ENCODE measurements around the gene TUBB2B. TPM values are rescaled to one million over a fixed set of nuclear protein-coding genes. Genes with fewer than 3 reads are reported as not detected.

Gene TUBB2B
- total and polyA plus RNA-seq, 10 donors = 0.39 to 2.2 (median 1.0) TPM; not detected in 1

- no peak overlapping the region for H3K27ac ChIP-seq
- no peak for DNase-seq
- intact Hi-C loops (cut with DNase I; ENCODE audit: low total_unique reads) = no loop called here
- peaks cover 20 to 87% (median 81%) of the 10 kb centered on the region in 7 donors for H3K27me3 ChIP-seq (replicated peaks in 1 of 7)
- TF ChIP-seq POLR2A (IDR thresholded peaks at IDR 0.05) (no peak), POLR2AphosphoS5 (IDR thresholded peaks at IDR 0.05) (no peak)
- TF ChIP-seq, protein P1, sequence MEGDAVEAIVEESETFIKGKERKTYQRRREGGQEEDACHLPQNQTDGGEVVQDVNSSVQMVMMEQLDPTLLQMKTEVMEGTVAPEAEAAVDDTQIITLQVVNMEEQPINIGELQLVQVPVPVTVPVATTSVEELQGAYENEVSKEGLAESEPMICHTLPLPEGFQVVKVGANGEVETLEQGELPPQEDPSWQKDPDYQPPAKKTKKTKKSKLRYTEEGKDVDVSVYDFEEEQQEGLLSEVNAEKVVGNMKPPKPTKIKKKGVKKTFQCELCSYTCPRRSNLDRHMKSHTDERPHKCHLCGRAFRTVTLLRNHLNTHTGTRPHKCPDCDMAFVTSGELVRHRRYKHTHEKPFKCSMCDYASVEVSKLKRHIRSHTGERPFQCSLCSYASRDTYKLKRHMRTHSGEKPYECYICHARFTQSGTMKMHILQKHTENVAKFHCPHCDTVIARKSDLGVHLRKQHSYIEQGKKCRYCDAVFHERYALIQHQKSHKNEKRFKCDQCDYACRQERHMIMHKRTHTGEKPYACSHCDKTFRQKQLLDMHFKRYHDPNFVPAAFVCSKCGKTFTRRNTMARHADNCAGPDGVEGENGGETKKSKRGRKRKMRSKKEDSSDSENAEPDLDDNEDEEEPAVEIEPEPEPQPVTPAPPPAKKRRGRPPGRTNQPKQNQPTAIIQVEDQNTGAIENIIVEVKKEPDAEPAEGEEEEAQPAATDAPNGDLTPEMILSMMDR (IDR thresholded peaks at IDR 0.05 in 8 of 11, conservative IDR thresholded peaks at IDR 0.05 in 3 of 11) = no peak
- no peaks in the 10 kb centered on the region for H3K36me3 ChIP-seq
- WGBS, 5 donors = 2 to 3% (median 3%) methylated on average over 58 to 62 of the region's 62 CpGs
- no peaks in the 10 kb centered on the region for H3K9me3 ChIP-seq
- H3K4me3 ChIP-seq = peak overlapping the region in 7 of 8 donors; percentile 12 to 64 (median 31)
- H3K4me1 ChIP-seq = peaks cover 41 to 62% (median 54%) of the 10 kb centered on the region in 6 donors
Measured at GRCh38 chr6:3228771-3229565, 1.5 kb upstream of the TUBB2B start.

- H3K27ac ChIP-seq = no peak overlapping the region
- peaks cover 20 to 79% (median 73%) of the 10 kb centered on the region in 7 donors for H3K27me3 ChIP-seq (replicated peaks in 1 of 7)
- no peak for TF ChIP-seq POLR2A (IDR thresholded peaks at IDR 0.05)
- TF ChIP-seq, protein P1 (IDR thresholded peaks at IDR 0.05 in 8 of 11, conservative IDR thresholded peaks at IDR 0.05 in 3 of 11) = no peak
- TF ChIP-seq POLR2AphosphoS5 (IDR thresholded peaks at IDR 0.05) = no peak
- H3K9me3 ChIP-seq = no peaks in the 10 kb centered on the region
- 2 to 4% (median 2%) methylated on average over 31 to 38 of the region's 38 CpGs for WGBS, 5 donors
- intact Hi-C loops (cut with DNase I; ENCODE audit: low total_unique reads) = no loop called here
- H3K4me3 ChIP-seq = peak overlapping the region in 7 of 8 donors; percentile 12 to 64 (median 31)
- DNase-seq = peak; percentile 77
- H3K4me1 ChIP-seq = peaks cover 41 to 62% (median 54%) of the 10 kb centered on the region in 6 donors
- no peaks in the 10 kb centered on the region for H3K36me3 ChIP-seq
Measured at GRCh38 chr6:3228046-3228671, 706 bp upstream of the TUBB2B start.

DNA sequence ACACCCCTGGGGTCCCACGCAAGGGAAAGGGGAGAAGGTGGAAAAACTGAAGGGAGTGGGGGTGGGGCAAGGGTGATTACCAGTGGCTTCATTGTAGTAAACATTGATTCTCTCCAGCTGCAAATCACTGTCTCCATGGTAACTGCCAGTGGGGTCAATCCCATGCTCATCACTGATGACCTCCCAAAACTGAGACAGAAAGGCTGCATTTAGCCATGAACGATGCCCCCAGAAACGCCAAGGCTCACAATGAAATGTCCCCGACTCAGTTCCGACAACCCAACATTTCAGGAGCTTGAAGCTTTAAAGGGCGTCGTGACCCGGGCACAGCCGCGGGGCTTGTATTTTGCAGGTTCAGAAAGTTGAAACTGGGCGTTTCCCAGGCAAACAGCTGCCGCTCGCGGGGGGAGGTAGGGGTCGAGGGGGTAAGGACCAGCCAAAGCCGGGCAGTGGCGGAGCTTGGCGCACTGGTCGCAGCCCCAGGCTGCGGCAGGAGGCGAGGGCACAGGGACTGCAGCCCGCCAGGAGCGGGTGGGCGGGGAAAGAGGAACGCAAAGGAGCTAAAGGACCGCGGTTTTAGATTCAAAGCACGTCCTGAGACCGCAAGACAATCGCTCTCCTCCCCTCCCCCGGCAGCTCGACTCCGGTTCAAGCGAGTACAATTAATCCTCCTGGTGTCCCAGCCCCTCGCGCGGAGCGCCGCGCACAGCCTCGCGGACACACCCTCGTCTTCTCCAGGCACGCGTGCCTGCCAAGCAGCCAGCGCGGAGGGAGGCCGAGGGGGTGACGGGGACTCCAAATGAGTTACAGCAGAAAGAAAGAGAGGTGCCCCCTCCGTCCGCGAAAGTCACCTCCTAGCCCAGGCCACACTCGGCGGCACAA lies 731 bp downstream of the TUBB2B start:
- intact Hi-C loops (cut with DNase I; ENCODE audit: low total_unique reads) = no loop called here
- TF ChIP-seq POLR2A (IDR thresholded peaks at IDR 0.05) (no peak), POLR2AphosphoS5 (IDR thresholded peaks at IDR 0.05) (peak in 1 of 3 donors; percentile 10)
- TF ChIP-seq, protein P1 (IDR thresholded peaks at IDR 0.05 in 8 of 11, conservative IDR thresholded peaks at IDR 0.05 in 3 of 11) = no peak
- 3 to 6% (median 3%) methylated on average over 26 to 54 of the region's 54 CpGs for WGBS, 5 donors
- H3K4me1 ChIP-seq = peaks cover 37 to 55% (median 47%) of the 10 kb centered on the region in 6 donors
- H3K4me3 ChIP-seq = peak overlapping the region in 7 of 8 donors; percentile 12 to 64 (median 35)
- DNase-seq = no peak
- no peaks in the 10 kb centered on the region for H3K36me3 ChIP-seq
- peaks cover 20 to 65% (median 59%) of the 10 kb centered on the region in 7 donors for H3K27me3 ChIP-seq (replicated peaks in 1 of 7)
- H3K9me3 ChIP-seq = no peaks in the 10 kb centered on the region
- H3K27ac ChIP-seq = no peak overlapping the region

Data from spleen (tissue), 11 donors.